ENCODE data around the gene FBN2. TPM values are rescaled to one million over a fixed set of nuclear protein-coding genes. Genes with fewer than 3 reads are reported as not detected.

Gene FBN2
- total RNA-seq, 1 experiment from 2014 or later = 0.22 TPM

- BruUV-seq (replicated peaks) = no TSS peak
- intact Hi-C loops (cut with micrococcal nuclease; ENCODE audit: unreplicated experiment) = no loop called here
- Histone ChIP-seq H2AFZ (no peak overlapping the region), H4K20me1 (ENCODE audit: insufficient read depth) (no peaks in the 10 kb centered on the region), H3F3A (ENCODE audit: insufficient read depth, low read depth) (no peaks in the 10 kb centered on the region), H3K27ac (no peak overlapping the region), H3K9me2 (ENCODE audit: insufficient read depth) (no peaks in the 10 kb centered on the region; the same call in 1 of the 2 replicates), H3K4me2 (no peak overlapping the region), H3K4me3 (no peak overlapping the region), H3K27me3 (ENCODE audit: insufficient read depth, low read depth) (no peaks in the 10 kb centered on the region), H3K4me1 (replicated peaks; ENCODE audit: insufficient read depth) (no peaks in the 10 kb centered on the region), H3K9me3 (ENCODE audit: insufficient read depth, low read depth) (no peaks in the 10 kb centered on the region), H3K79me2 (ENCODE audit: low read depth) (no peaks in the 10 kb centered on the region), H3K36me3 (ENCODE audit: low read depth) (no peaks in the 10 kb centered on the region)
- ChIA-PET CTCF (no interaction called here), POLR2A (ENCODE audit: unreplicated experiment) (no interaction called here)
- TF ChIP-seq CTCF (conservative IDR thresholded peaks at IDR 0.05) = no peak
- DNase-seq = no peak
These were observed 47.3 kb downstream of the FBN2 start for GRCh38 chr5:128490761-128491160.

- Histone ChIP-seq H3K9me2 (ENCODE audit: insufficient read depth) (no peaks in the 10 kb centered on the region; the same call in 1 of the 2 replicates), H3K27ac (no peak overlapping the region), H3K4me1 (replicated peaks; ENCODE audit: insufficient read depth) (no peaks in the 10 kb centered on the region), H3K4me2 (no peak overlapping the region), H4K20me1 (ENCODE audit: insufficient read depth) (no peaks in the 10 kb centered on the region), H3K36me3 (ENCODE audit: low read depth) (no peaks in the 10 kb centered on the region), H2AFZ (no peak overlapping the region), H3K27me3 (ENCODE audit: insufficient read depth, low read depth) (no peaks in the 10 kb centered on the region), H3K4me3 (no peak overlapping the region), H3F3A (ENCODE audit: insufficient read depth, low read depth) (no peaks in the 10 kb centered on the region), H3K79me2 (ENCODE audit: low read depth) (no peaks in the 10 kb centered on the region), H3K9me3 (ENCODE audit: insufficient read depth, low read depth) (no peaks in the 10 kb centered on the region)
- DNase-seq = no peak
- no TSS peak for BruUV-seq (replicated peaks)
- TF ChIP-seq CTCF (conservative IDR thresholded peaks at IDR 0.05) (no peak), EZH2 (IDR thresholded peaks at IDR 0.05; ENCODE audit: low read depth) (no peak)
- ChIA-PET CTCF (no interaction called here), POLR2A (ENCODE audit: unreplicated experiment) (no interaction called here)
- intact Hi-C loops (cut with micrococcal nuclease; ENCODE audit: unreplicated experiment) = no loop called here
These were observed 51.0 kb downstream of the FBN2 start for GRCh38 chr5:128487041-128487440.

- intact Hi-C loops (cut with micrococcal nuclease; ENCODE audit: unreplicated experiment) = no loop called here
- no peaks in the 10 kb centered on the region for H4K20me1 ChIP-seq (ENCODE audit: insufficient read depth)
- DNase-seq = no peak
- H2AFZ ChIP-seq = no peak overlapping the region
- no peaks in the 10 kb centered on the region for H3K79me2 ChIP-seq (ENCODE audit: low read depth)
- TF ChIP-seq CTCF (conservative IDR thresholded peaks at IDR 0.05) (no peak), EZH2 (IDR thresholded peaks at IDR 0.05; ENCODE audit: low read depth) (no peak)
- H3K9me2 ChIP-seq (ENCODE audit: insufficient read depth) = no peaks in the 10 kb centered on the region; the same call in 1 of the 2 replicates
- POLR2A ChIA-PET (ENCODE audit: unreplicated experiment) = no interaction called here
- no peak overlapping the region for H3K27ac ChIP-seq
- no peaks in the 10 kb centered on the region for H3K27me3 ChIP-seq (ENCODE audit: insufficient read depth, low read depth)
- no TSS peak for BruUV-seq (replicated peaks)
- H3K4me1 ChIP-seq (replicated peaks; ENCODE audit: insufficient read depth) = no peaks in the 10 kb centered on the region
- CTCF ChIA-PET = no interaction called here
- H3F3A ChIP-seq (ENCODE audit: insufficient read depth, low read depth) = no peaks in the 10 kb centered on the region
- H3K36me3 ChIP-seq (ENCODE audit: low read depth) = no peaks in the 10 kb centered on the region
- H3K4me3 ChIP-seq = no peak overlapping the region
- H3K9me3 ChIP-seq (ENCODE audit: insufficient read depth, low read depth) = no peaks in the 10 kb centered on the region
- no peak overlapping the region for H3K4me2 ChIP-seq
These were observed 54.3 kb downstream of the FBN2 start for GRCh38 chr5:128483738-128484137.
